ENCODE measurements around the gene GHR. TPM values are rescaled to one million over a fixed set of nuclear protein-coding genes. Genes with fewer than 3 reads are reported as not detected.

Gene GHR
- total and polyA plus RNA-seq, 2 of the 8 experiments (the other 6 are each of a cell fraction or from before 2014, with no cell fraction given) = 0.15 to 0.19 TPM

DNA sequence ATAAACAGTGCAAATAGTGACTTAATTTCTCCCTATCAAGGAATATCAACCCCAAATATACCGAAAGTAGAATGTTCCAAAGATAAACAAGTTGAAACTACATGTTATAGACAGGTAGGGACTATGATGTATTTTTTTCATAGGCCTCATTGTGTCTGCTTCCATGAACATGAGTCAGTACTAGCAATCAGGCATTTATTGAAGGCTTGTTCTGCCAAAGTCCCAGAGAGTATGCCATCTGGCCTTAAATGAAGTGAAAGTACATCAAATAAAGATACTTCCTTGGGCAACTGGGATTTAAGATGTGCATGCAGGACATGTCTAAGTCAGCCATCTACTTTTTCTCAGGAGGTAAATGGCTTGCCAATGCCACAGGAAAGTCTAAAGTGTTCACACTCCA lies 6.5 kb downstream of the GHR start (continued):
- TF ChIP-seq CHD7 (IDR thresholded peaks at IDR 0.05; ENCODE audit: insufficient replicate concordance, low read length) = no peak
- no peak for TF ChIP-seq CEBPB (IDR thresholded peaks at IDR 0.05; ENCODE audit: low read depth, low read length)
- TF ChIP-seq TCF12 (IDR thresholded peaks at IDR 0.05; ENCODE audit: low read depth, low read length) = no peak
- TF ChIP-seq KDM1A (IDR thresholded peaks at IDR 0.05; ENCODE audit: borderline replicate concordance, low read length) = no peak
- TF ChIP-seq CBX5 (IDR thresholded peaks at IDR 0.05; ENCODE audit: low read depth, low read length) = no peak
- TF ChIP-seq SIRT6 (IDR thresholded peaks at IDR 0.05; ENCODE audit: low read length) = no peak
- no peak for TF ChIP-seq TAF1 (IDR thresholded peaks at IDR 0.05; ENCODE audit: low read depth, low read length)
- TF ChIP-seq CREB1 (IDR thresholded peaks at IDR 0.05) = no peak
- TF ChIP-seq TEAD4 (IDR thresholded peaks at IDR 0.05; ENCODE audit: low read depth, low read length) = no peak
- TF ChIP-seq GTF2F1 (IDR thresholded peaks at IDR 0.05; ENCODE audit: borderline replicate concordance, low read depth, low read length) = no peak
- no peak for TF ChIP-seq POLR2A (IDR thresholded peaks at IDR 0.05; ENCODE audit: control extremely low read depth in 1 of 2, low read depth in 2 of 2, low read length in 2 of 2)

Data from H1 (cell line).